GM12878 (cell line): ENCODE measurements around the gene FUS. TPM values are rescaled to one million over a fixed set of nuclear protein-coding genes. Genes with fewer than 3 reads are reported as not detected.
A peak's percentile ranks its signal among the peaks of the same experiment; 100 is the strongest.

Experiments
- ATF2 ChIP-seq: IDR thresholded peaks from 2 replicates; pipeline ENCODE4 v1.6.1; 2012; ENCODE audit warnings: low read length, inconsistent platforms
- BCLAF1 ChIP-seq: fragments of 450-650 bp; IDR thresholded peaks from 2 replicates; pipeline ENCODE4 v1.6.1; 2017; ENCODE audit warnings: antibody characterized with exemption, mild to moderate bottlenecking, moderate library complexity
- EZH2 ChIP-seq: IDR thresholded peaks from 2 replicates; pipeline ENCODE4 v1.6.1; 2012; ENCODE audit warnings: low read depth, mild to moderate bottlenecking, control low read depth, inconsistent platforms, low read length, borderline replicate concordance; ENCODE audit not compliant: control insufficient read depth
- FOXK2 ChIP-seq: fragments of 450-650 bp; IDR thresholded peaks from 2 replicates; pipeline ENCODE4 v1.6.1; 2017; ENCODE audit warnings: mild to moderate bottlenecking, moderate library complexity
- GABPA ChIP-seq: IDR thresholded peaks from 2 replicates; pipeline ENCODE4 v1.6.1; 2014; ENCODE audit warnings: antibody characterized with exemption, low read depth, mild to moderate bottlenecking, inconsistent platforms
- HSF1 ChIP-seq: fragments of 150-350 bp; IDR thresholded peaks from 2 replicates; pipeline ENCODE4 v1.6.1; 2014; ENCODE audit warnings: mild to moderate bottlenecking, low read depth, low read length
- IRF3 ChIP-seq: fragments of 450-650 bp; IDR thresholded peaks from 2 replicates; pipeline ENCODE4 v1.6.1; 2014; ENCODE audit warnings: mild to moderate bottlenecking
- LARP7 ChIP-seq: fragments of 450-650 bp; IDR thresholded peaks from 2 replicates; pipeline ENCODE4 v1.6.1; 2017; ENCODE audit warnings: mild to moderate bottlenecking
- MEF2B ChIP-seq: fragments of 450-650 bp; IDR thresholded peaks from 2 replicates; pipeline ENCODE4 v1.6.1; 2018; ENCODE audit warnings: mild to moderate bottlenecking, moderate library complexity; ENCODE audit not compliant: partially characterized antibody, poor library complexity, severe bottlenecking
- MLLT1 ChIP-seq: fragments of 450-650 bp; IDR thresholded peaks from 2 replicates; pipeline ENCODE4 v1.6.1; 2016; ENCODE audit warnings: mild to moderate bottlenecking
- NFXL1 ChIP-seq: fragments of 450-650 bp; IDR thresholded peaks from 2 replicates; pipeline ENCODE4 v1.6.1; 2017; ENCODE audit warnings: antibody characterized with exemption, mild to moderate bottlenecking, borderline replicate concordance
- POLR2AphosphoS5 ChIP-seq: IDR thresholded peaks from 2 replicates; pipeline ENCODE4 v1.6.1; 2011; ENCODE audit warnings: mild to moderate bottlenecking, low read length, inconsistent platforms
- SIX5 ChIP-seq: IDR thresholded peaks from 2 replicates; pipeline ENCODE4 v1.6.1; 2011; ENCODE audit warnings: mild to moderate bottlenecking, low read depth, low read length, moderate library complexity; ENCODE audit not compliant: severe bottlenecking
- SP1 ChIP-seq: IDR thresholded peaks from one replicate; pipeline ENCODE4 v1.6.1; 2011; ENCODE audit warnings: low read depth, low read length
- SPI1 ChIP-seq: IDR thresholded peaks from 2 replicates; pipeline ENCODE4 v1.6.1; 2011; ENCODE audit warnings: low read depth, mild to moderate bottlenecking, low read length, moderate library complexity, borderline replicate concordance; ENCODE audit not compliant: insufficient read depth
- SREBF2 ChIP-seq: IDR thresholded peaks from 2 replicates; pipeline ENCODE4 v1.6.1; 2012; ENCODE audit warnings: mild to moderate bottlenecking, low read length
- WRNIP1 ChIP-seq: IDR thresholded peaks from 2 replicates; pipeline ENCODE4 v1.6.1; 2011; ENCODE audit warnings: low read depth, low read length, improper control_type of control experiment, borderline replicate concordance
- ZBTB33 ChIP-seq: fragments of 450-650 bp; IDR thresholded peaks from 2 replicates; pipeline ENCODE4 v1.6.1; 2017; ENCODE audit warnings: mild to moderate bottlenecking
- ZNF217 ChIP-seq: fragments of 450-650 bp; IDR thresholded peaks from 2 replicates; pipeline ENCODE4 v1.6.1; 2017; ENCODE audit warnings: antibody characterized with exemption, mild to moderate bottlenecking
- ZNF24 ChIP-seq: fragments of 450-650 bp; IDR thresholded peaks from 2 replicates; pipeline ENCODE4 v1.6.1; 2017; ENCODE audit warnings: antibody characterized with exemption, mild to moderate bottlenecking
- polyA plus RNA-seq, 11 experiments: library from polyadenylated mRNA; depleted of rRNA in 4 of 11; unstranded in 6 of 11; stranded (reverse) in 5 of 11; fragments of >200 nt; fragmentation: Nextera tagmentation in 4 of 11; fragmentation: Illumina TruSeq in 1 of 11; extraction: Ambion mirVana in 4 of 11; extraction: Trizol in 1 of 11; gene quantifications; 1 replicate in 1 of 11; 2 replicates in 10 of 11; pipeline versions ENCODE4 v1.2.1 to v1.2.3, GENCODE V29; 2011 to 2016; ENCODE audit warnings: inconsistent platforms in 2 of 11, missing spikeins in 2 of 11, low read depth in 1 of 11
- total RNA-seq, 4 experiments: library from RNA; depleted of rRNA in 3 of 4; stranded (reverse); fragments of >200 nt in 3 of 4; fragmentation: Illumina TruSeq in 1 of 4; extraction: Trizol in 1 of 4; gene quantifications; 2 replicates each; pipeline versions ENCODE4 v1.2.1 to v1.2.3, GENCODE V29; 2013 to 2021

Gene FUS
- total and polyA plus RNA-seq, 10 of the 15 experiments (the other 5 are each of a cell fraction or from before 2014, with no cell fraction given), result 46.8 to 521 (median 347) TPM

GRCh38 chr16:31179747-31180459 is at the start of gene FUS (continued):
- TF ChIP-seq BCLAF1, result peak; percentile 99
- no peak for TF ChIP-seq ZNF24
- peak; percentile 89 for TF ChIP-seq HSF1
- TF ChIP-seq IRF3, result peak; percentile 65
- peak; percentile 15; the same call in 1 of the 2 replicates for TF ChIP-seq ATF2
- peak; percentile 84 for TF ChIP-seq MLLT1
- peak; percentile 100 for TF ChIP-seq FOXK2
- no peak for TF ChIP-seq EZH2
- TF ChIP-seq GABPA, result no peak
- no peak for TF ChIP-seq ZNF217
- no peak for TF ChIP-seq ZBTB33
- peak; percentile 89 for TF ChIP-seq SP1
- peak; percentile 14; the same call in 1 of the 2 replicates for TF ChIP-seq SPI1
- TF ChIP-seq MEF2B, result no peak
- peak; percentile 96 for TF ChIP-seq LARP7
- TF ChIP-seq SIX5, result peak; percentile 35
- TF ChIP-seq WRNIP1, result no peak
- TF ChIP-seq POLR2AphosphoS5, result peak; percentile 100
- no peak for TF ChIP-seq SREBF2
- no peak for TF ChIP-seq NFXL1
